Bronchial epithelial cell (primary cell): ENCODE measurements around the gene SLC6A16. TPM values are rescaled to one million over a fixed set of nuclear protein-coding genes. Genes with fewer than 3 reads are reported as not detected.
A peak's percentile ranks its signal among the peaks of the same experiment; 100 is the strongest.
"Not testable (repeated sequence)": the region's sequence is repeated elsewhere in the genome, so short reads cannot be mapped to it uniquely, and the experiment has no call there.

Experiments
- DNase-seq: peaks from one replicate; pipeline ENCODE4 v3.0.0-alpha.2; 2010; ENCODE audit warnings: low read depth
- FAIRE-seq: peaks from 2 replicates; lab custom pipeline; 2011; peaks lifted over from hg19 to GRCh38; lab: Jason Lieb, UNC
- H3K27me3 ChIP-seq: 2 replicates; pipeline ENCODE4 v1.5.1; 2011; ENCODE audit warnings: low read length; ENCODE audit not compliant: control insufficient read depth, insufficient read depth
- H3K36me3 ChIP-seq: 2 replicates; pipeline ENCODE4 v1.5.1; 2011; ENCODE audit warnings: low read length; ENCODE audit not compliant: control insufficient read depth, insufficient read depth
- H3K4me3 ChIP-seq: 2 replicates; pipeline ENCODE4 v1.5.1; 2011; ENCODE audit warnings: mild to moderate bottlenecking, low read depth, low read length, control low read depth
- total RNA-seq: library from RNA; depleted of rRNA; stranded (reverse); fragments of >200 nt; gene quantifications from 2 replicates; pipeline ENCODE4 v1.2.1, GENCODE V29; 2014
- TF ChIP-seq, protein P1 (sequence below): IDR thresholded peaks from 2 replicates; pipeline ENCODE4 v1.5.1; 2011; ENCODE audit warnings: mild to moderate bottlenecking, moderate library complexity, low read length, control low read depth, inconsistent platforms; ENCODE audit not compliant: insufficient read depth, severe bottlenecking

The SLC6A16 gene
- total RNA-seq, 1 donor from 2014 or later = not detected

DNA sequence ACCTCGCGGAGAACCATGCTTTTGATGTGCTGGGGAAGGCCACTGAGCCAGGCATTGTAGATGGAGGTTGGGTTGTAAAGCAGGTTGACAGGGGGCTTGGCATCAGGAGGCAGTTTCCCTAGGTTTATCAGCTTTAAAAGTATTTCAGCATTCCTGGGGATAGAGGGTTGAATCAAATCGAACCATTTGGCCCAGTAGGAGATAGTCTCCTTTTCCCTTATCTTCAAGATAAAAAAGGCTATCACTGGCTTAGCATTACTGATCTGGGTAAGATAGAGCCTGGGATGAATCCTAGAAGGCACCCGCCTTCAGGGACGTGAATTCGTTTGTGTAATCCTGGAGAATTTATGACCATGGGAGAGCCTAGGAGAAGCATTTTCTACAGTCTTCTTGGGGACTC lies 30.6 kb downstream of the SLC6A16 start:
- TF ChIP-seq, protein P1, sequence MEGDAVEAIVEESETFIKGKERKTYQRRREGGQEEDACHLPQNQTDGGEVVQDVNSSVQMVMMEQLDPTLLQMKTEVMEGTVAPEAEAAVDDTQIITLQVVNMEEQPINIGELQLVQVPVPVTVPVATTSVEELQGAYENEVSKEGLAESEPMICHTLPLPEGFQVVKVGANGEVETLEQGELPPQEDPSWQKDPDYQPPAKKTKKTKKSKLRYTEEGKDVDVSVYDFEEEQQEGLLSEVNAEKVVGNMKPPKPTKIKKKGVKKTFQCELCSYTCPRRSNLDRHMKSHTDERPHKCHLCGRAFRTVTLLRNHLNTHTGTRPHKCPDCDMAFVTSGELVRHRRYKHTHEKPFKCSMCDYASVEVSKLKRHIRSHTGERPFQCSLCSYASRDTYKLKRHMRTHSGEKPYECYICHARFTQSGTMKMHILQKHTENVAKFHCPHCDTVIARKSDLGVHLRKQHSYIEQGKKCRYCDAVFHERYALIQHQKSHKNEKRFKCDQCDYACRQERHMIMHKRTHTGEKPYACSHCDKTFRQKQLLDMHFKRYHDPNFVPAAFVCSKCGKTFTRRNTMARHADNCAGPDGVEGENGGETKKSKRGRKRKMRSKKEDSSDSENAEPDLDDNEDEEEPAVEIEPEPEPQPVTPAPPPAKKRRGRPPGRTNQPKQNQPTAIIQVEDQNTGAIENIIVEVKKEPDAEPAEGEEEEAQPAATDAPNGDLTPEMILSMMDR = no peak
- no peak for DNase-seq
- H3K4me3 ChIP-seq = no peak overlapping the region
- peak; percentile 84 for FAIRE-seq
- peaks cover 2% of the 10 kb centered on the region for H3K27me3 ChIP-seq
- H3K36me3 ChIP-seq = no peaks in the 10 kb centered on the region

DNA sequence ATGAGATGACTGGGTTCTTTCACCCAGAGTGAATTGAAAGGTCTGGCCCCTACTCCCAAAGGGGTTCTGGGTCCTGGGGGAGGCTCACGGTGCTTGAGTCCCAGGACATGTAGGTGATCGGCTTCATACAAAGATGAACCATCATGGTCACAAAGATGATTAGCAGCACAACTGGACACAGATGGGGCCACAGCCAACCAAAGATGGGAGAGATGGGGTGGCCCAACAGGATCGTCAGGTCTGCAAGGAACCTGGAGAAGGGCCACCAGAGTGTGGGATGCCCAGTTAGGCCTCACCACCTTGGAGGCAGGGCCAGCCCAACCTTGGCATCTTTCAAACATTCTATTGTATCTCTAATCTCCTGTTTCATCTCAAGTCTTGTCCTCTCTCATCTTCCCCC lies 34.5 kb downstream of the SLC6A16 start:
- TF ChIP-seq, protein P1 = no peak
- no peak overlapping the region for H3K4me3 ChIP-seq
- peaks cover 2% of the 10 kb centered on the region for H3K27me3 ChIP-seq
- FAIRE-seq = peak; percentile 28
- H3K36me3 ChIP-seq = no peaks in the 10 kb centered on the region
- no peak for DNase-seq

DNA sequence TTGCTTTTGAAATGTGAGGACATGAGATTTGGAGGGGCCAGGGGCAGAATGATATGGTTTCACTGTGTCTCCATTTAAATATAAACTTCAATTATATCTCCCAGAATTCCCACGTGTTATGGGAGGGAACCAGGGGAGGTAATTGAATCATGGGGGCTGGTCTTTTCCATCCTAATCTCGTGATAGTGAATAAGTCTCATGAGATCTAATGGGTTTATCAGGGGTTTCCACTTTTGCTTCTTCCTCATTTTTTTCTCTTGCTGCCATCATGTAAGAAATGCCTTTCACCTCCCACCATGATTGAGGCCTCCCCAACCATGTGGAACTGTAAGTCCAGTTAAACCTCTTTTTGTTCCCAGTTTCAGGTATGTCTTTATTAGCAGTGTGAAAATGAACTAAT lies 35.7 kb downstream of the SLC6A16 start:
- not testable (repeated sequence) for FAIRE-seq, H3K27me3 ChIP-seq, H3K4me3 ChIP-seq, H3K36me3 ChIP-seq, DNase-seq

DNA sequence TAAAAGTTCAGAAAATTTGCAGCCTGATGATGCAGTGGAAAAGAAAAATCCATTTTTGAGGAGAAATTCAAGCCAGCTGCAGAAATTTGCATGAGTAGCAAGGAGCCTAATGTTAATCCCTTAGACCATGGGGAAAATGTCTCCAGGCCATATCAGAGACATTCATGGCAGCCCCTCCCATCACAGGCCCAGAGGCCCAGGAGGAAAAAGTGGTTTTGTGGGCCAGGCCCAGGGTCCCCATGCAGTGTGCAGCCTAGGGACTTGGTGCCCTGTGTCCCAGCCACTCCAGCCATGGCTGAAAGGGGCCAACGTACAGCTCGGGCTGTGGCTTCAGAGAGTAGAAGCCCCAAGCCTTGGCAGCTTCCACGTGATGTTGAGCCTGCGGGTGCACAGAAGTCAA lies 36.8 kb downstream of the SLC6A16 start:
- H3K27me3 ChIP-seq, DNase-seq, FAIRE-seq, H3K36me3 ChIP-seq, H3K4me3 ChIP-seq: not testable (repeated sequence)

DNA sequence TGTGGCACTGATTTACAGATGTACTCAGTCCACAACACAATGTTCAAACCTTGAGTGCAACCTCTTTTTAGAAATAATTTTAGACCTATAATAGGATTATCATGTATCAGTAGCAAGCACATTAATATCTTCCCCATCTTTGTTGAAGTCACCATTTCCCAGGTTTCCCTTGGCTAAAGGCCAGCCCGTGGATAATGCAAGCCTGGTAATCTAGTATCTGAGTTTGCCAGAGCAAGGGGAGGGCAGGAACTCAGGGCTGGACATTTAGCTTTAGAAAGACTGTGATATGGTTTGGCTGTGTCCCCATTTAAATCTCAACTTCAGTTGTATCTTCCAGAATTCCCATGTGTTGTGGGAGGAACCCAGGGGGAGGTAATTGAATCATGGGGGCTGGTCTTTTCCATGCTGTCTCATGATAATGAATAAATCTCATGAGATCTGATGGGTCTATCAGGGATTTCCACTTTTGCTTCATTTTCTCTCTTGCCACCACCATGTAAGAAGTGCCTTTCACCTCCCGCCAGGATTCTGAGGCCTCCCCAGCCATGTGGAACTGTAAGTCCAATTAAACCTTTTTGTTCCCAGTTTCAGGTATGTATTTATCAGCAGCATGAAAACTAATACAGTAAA lies 37.7 kb downstream of the SLC6A16 start:
- no peak overlapping the region for H3K4me3 ChIP-seq
- FAIRE-seq = no peak
- no peak for DNase-seq
- H3K27me3 ChIP-seq = no peaks in the 10 kb centered on the region
- no peaks in the 10 kb centered on the region for H3K36me3 ChIP-seq
- TF ChIP-seq, protein P1 = no peak

DNA sequence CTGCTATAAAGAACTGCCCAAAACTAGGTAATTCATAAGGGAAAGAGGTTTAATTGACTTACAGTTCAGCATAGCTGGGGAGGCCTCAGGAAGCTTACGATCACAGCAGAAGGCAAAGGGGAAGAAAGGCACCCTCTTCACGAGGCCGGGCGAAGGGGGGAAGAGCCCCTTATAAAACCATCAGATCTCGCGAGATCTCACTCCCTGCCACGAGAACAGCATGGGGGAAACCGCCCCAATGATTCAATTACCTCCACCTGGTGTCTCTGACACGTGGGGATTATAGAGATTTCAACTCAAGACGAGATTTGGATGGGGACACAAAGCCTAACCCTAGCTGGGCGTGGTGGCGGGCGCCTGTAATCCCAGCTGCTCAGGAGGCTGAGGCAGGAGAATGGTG lies 42.8 kb downstream of the SLC6A16 start:
- Histone ChIP-seq H3K36me3 (no peaks in the 10 kb centered on the region), H3K4me3 (no peak overlapping the region), H3K27me3 (no peaks in the 10 kb centered on the region)
- TF ChIP-seq, protein P1 = no peak
- FAIRE-seq (no peak), DNase-seq (no peak)

DNA sequence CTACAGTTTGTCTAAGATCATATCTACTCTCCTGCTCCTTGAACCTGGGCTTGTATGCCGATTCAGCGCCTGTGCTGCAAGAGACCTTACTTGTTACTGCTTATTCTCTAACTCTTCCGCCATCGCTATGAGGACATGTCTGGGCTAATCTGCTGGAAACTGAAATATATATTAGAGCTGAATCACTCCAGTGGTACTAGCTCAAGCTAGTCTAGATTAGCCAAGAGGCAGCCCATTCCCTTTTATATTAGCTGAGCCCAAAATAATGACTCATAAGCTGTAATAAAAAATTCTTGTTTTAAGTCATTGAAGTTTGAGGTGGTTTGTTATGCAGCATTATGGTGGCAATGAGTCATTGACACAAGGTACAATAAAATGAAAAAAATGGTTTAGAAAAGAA lies 52.8 kb downstream of the SLC6A16 start:
- DNase-seq (peak; percentile 100), FAIRE-seq (peak; percentile 23)
- TF ChIP-seq, protein P1 = no peak
- H3K36me3 ChIP-seq = no peaks in the 10 kb centered on the region
- no peak overlapping the region for H3K4me3 ChIP-seq
- H3K27me3 ChIP-seq = no peaks in the 10 kb centered on the region
